Inferior parietal cortex (tissue), 1 donor: ENCODE results near the gene NDUFAB1.
"Not testable (repeated sequence)": the region's sequence is repeated elsewhere in the genome, so short reads cannot be mapped to it uniquely, and the experiment has no call there.

ENCODE experiments used
- DNase-seq: peaks from one replicate; pipeline ENCODE4 v3.0.0-alpha.2; 2016; ENCODE audit errors: extremely low spot score

NDUFAB1 gene

GRCh38 chr16:23556881-23557778 lies 39.0 kb downstream of the NDUFAB1 start, which contains the start of the genes EARS2 and UBFD1:
TSS of gene EARS2 (minus strand) at chr16:23557350. CDS start at chr16:23557343, 7 bp downstream.
TSS of gene UBFD1 (plus strand) at chr16:23557727. CDS start at chr16:23557743, 16 bp downstream.
- DNase-seq: peak; percentile 96

GRCh38 chr16:23554536-23554935 lies 41.6 kb downstream of the NDUFAB1 start:
- no peak for DNase-seq

- DNase-seq: no peak
Observed at GRCh38 chr16:23552161-23552560, 44.0 kb downstream of the NDUFAB1 start.

- no peak for DNase-seq
Observed at GRCh38 chr16:23549938-23550337, 46.2 kb downstream of the NDUFAB1 start.

- no peak for DNase-seq
Observed at GRCh38 chr16:23544436-23544835, 51.7 kb downstream of the NDUFAB1 start.

- DNase-seq: not testable (repeated sequence)
Observed at GRCh38 chr16:23540817-23541178, 55.3 kb downstream of the NDUFAB1 start.

GRCh38 chr16:23539984-23540816 lies 55.9 kb downstream of the NDUFAB1 start:
- no peak for DNase-seq

GRCh38 chr16:23538919-23539278 lies 57.2 kb downstream of the NDUFAB1 start:
- no peak for DNase-seq

GRCh38 chr16:23537390-23537789 lies 58.7 kb downstream of the NDUFAB1 start:
- no peak for DNase-seq

GRCh38 chr16:23535901-23536300 lies 60.2 kb downstream of the NDUFAB1 start:
- no peak for DNase-seq

GRCh38 chr16:23534868-23535860 lies 61.0 kb downstream of the NDUFAB1 start:
- DNase-seq: no peak

GRCh38 chr16:23532448-23532847 lies 63.7 kb downstream of the NDUFAB1 start:
- DNase-seq: no peak
